K562 (cell line): Measurements from ENCODE around the gene NEFH. TPM values are rescaled to one million over a fixed set of nuclear protein-coding genes. Genes with fewer than 3 reads are reported as not detected.
A peak's percentile ranks its signal among the peaks of the same experiment; 100 is the strongest.

Experiments
- ATAC-seq: fragments of 200-7000 bp; cut with Tn5 transposase; 3 replicates; pipeline ENCODE4 v1.9.1; 2020; ENCODE audit warnings: moderate library complexity
- BruUV-seq: library from RNA; stranded (reverse); fragments of 400-500 nt; replicated peaks from 2 replicates; lab custom pipeline; 2021; lab: Mats Ljungman, UMichigan
- CTCF ChIA-PET: fragments of 300-600 bp; formaldehyde crosslinking; extraction: SDS; loops from one replicate; lab custom pipeline; 2021; ENCODE audit warnings: low intra/inter-chr PET ratio; lab: Yijun Ruan, JAX
- POLR2A ChIA-PET: fragments of 300-600, 350-650 bp; sonication (Branson Sonifier 250); formaldehyde crosslinking; extraction: SDS; loops from one replicate; lab custom pipeline; 2021; ENCODE audit warnings: antibody characterized with exemption, inconsistent platforms; lab: Yijun Ruan, JAX
- DNase-seq, 4 experiments: peaks; one replicate each; pipeline versions ENCODE4 v3.0.0 to v3.0.0-alpha.2; 2011 to 2018; ENCODE audit warnings: low spot score in 3 of 4, mixed read lengths in 3 of 4; ENCODE audit errors: extremely low read depth in 1 of 4
- FAIRE-seq: peaks from 2 replicates; lab custom pipeline; 2011; peaks lifted over from hg19 to GRCh38; lab: Jason Lieb, UNC
- H2AFZ ChIP-seq: 2 replicates; pipeline ENCODE4 v1.6.0; 2011; ENCODE audit warnings: low read depth, low read length, control low read depth, inconsistent platforms
- H3K27ac ChIP-seq: fragments of 200-600 bp; 3 replicates; pipeline ENCODE4 v1.8.0; 2011; ENCODE audit warnings: low read depth, mild to moderate bottlenecking, control low read depth, inconsistent platforms, low read length, moderate library complexity, mixed read lengths; ENCODE audit errors: extremely low read depth
- H3K27me3 ChIP-seq, 2 experiments: fragments of 300-600 bp in 1 of 2; 2 replicates in 1 of 2; 3 replicates in 1 of 2; pipeline versions ENCODE4 v1.6.0 to v1.8.0; 2011; ENCODE audit warnings: inconsistent platforms in 2 of 2, low read length in 2 of 2, mild to moderate bottlenecking in 1 of 2, mixed read lengths in 1 of 2, moderate library complexity in 1 of 2; ENCODE audit not compliant: control insufficient read depth in 2 of 2, insufficient read depth in 2 of 2
- H3K36me3 ChIP-seq: fragments of 300-600 bp; 3 replicates; pipeline ENCODE4 v1.8.0; 2011; ENCODE audit warnings: mild to moderate bottlenecking, low read length, inconsistent platforms; ENCODE audit not compliant: control insufficient read depth, insufficient read depth
- H3K4me1 ChIP-seq, 2 experiments: fragments of 200-600 bp in 1 of 2; replicated peaks in 1 of 2; 2 replicates in 1 of 2; 3 replicates in 1 of 2; pipeline versions ENCODE4 v1.5.1 to v1.8.0; 2011; ENCODE audit warnings: inconsistent platforms in 2 of 2, low read length in 2 of 2, mild to moderate bottlenecking in 1 of 2, mixed read lengths in 1 of 2, moderate library complexity in 1 of 2; ENCODE audit not compliant: control insufficient read depth in 2 of 2, insufficient read depth in 2 of 2
- H3K4me2 ChIP-seq: 2 replicates; pipeline ENCODE4 v1.6.1; 2011; ENCODE audit warnings: low read length, control low read depth, inconsistent platforms, mixed read lengths; ENCODE audit not compliant: insufficient read depth
- H3K4me3 ChIP-seq: fragments of 200-600 bp; sonication (generic), shearing (Covaris generic); 2 replicates; pipeline ENCODE4 v1.5.1; 2016; ENCODE audit warnings: control low read depth, inconsistent platforms
- H3K79me2 ChIP-seq: fragments of 200-600 bp; 3 replicates; pipeline ENCODE4 v1.8.0; 2011; ENCODE audit warnings: low read length, inconsistent platforms; ENCODE audit not compliant: control insufficient read depth, insufficient read depth
- H3K9ac ChIP-seq, 2 experiments: 2 replicates each; pipeline versions ENCODE4 v1.6.0 to v1.6.1; 2011; ENCODE audit warnings: low read depth in 2 of 2, low read length in 2 of 2, control low read depth in 1 of 2, inconsistent platforms in 1 of 2, mild to moderate bottlenecking in 1 of 2, mixed read lengths in 1 of 2; ENCODE audit not compliant: insufficient read depth in 1 of 2
- H3K9me1 ChIP-seq: one replicate; pipeline ENCODE4 v1.6.0; 2011; ENCODE audit warnings: inconsistent platforms, mild to moderate bottlenecking, low read length, moderate library complexity; ENCODE audit not compliant: control insufficient read depth, insufficient read depth
- H3K9me3 ChIP-seq: replicated peaks from 2 replicates; pipeline ENCODE4 v1.5.1; 2011; ENCODE audit warnings: low read depth, low read length, inconsistent platforms; ENCODE audit not compliant: control insufficient read depth, insufficient read depth
- H4K20me1 ChIP-seq: replicated peaks from 2 replicates; pipeline ENCODE4 v1.6.1; 2011; ENCODE audit warnings: low read length, inconsistent platforms, mixed read lengths; ENCODE audit not compliant: control insufficient read depth, insufficient read depth
- CAMTA2 ChIP-seq: fragments of 250-450 bp; sonication (Bioruptor Pico); conservative IDR thresholded peaks from 2 replicates; pipeline ENCODE4 v1.5.1; 2022
- CBFA2T2 ChIP-seq: fragments of 450-650 bp; conservative IDR thresholded peaks from 2 replicates; pipeline ENCODE4 v1.6.1; 2017; ENCODE audit warnings: mild to moderate bottlenecking
- CTCF ChIP-seq, 3 experiments: IDR thresholded peaks in 2 of 3; conservative IDR thresholded peaks in 1 of 3; 2 replicates each; pipeline ENCODE4 v1.5.1; 2011 to 2012; ENCODE audit warnings: low read length in 3 of 3, mild to moderate bottlenecking in 3 of 3, control low read depth in 2 of 3, improper control_type of control experiment in 1 of 3, inconsistent platforms in 1 of 3, low read depth in 1 of 3, mixed read lengths in 1 of 3, moderate library complexity in 1 of 3; ENCODE audit not compliant: insufficient read depth in 2 of 3
- DACH1 ChIP-seq: fragments of 450-650 bp; IDR thresholded peaks from 2 replicates; pipeline ENCODE4 v1.6.1; 2018; ENCODE audit not compliant: partially characterized antibody
- DLX4 ChIP-seq: fragments of 250-450 bp; sonication (Bioruptor Pico); IDR thresholded peaks from 2 replicates; pipeline ENCODE4 v1.6.1; 2021; ENCODE audit warnings: mild to moderate bottlenecking
- DPF2 ChIP-seq: fragments of 450-650 bp; IDR thresholded peaks from 2 replicates; pipeline ENCODE4 v1.6.1; 2016
- HES1 ChIP-seq: fragments of 450-650 bp; IDR thresholded peaks from 2 replicates; pipeline ENCODE4 v1.6.1; 2016; ENCODE audit warnings: low read depth, mild to moderate bottlenecking, moderate library complexity
- HMG20A ChIP-seq: fragments of 450-650 bp; formaldehyde crosslinking; conservative IDR thresholded peaks from 2 replicates; pipeline ENCODE4 v1.4.0; 2020; ENCODE audit warnings: mild to moderate bottlenecking, mixed read lengths
- KAT7 ChIP-seq: sonication (generic); formaldehyde crosslinking; IDR thresholded peaks from 2 replicates; pipeline ENCODE4 v1.8.0; 2022; ENCODE audit warnings: missing genetic modification reagents, mild to moderate bottlenecking, borderline replicate concordance
- NFE2 ChIP-seq: IDR thresholded peaks from 2 replicates; pipeline ENCODE4 v1.6.1; 2014; ENCODE audit warnings: antibody characterized with exemption, low read depth
- PATZ1 ChIP-seq: fragments of 250-450 bp; sonication (Bioruptor Pico); IDR thresholded peaks from 2 replicates; pipeline ENCODE4 v1.5.0; 2020; ENCODE audit warnings: mild to moderate bottlenecking, borderline replicate concordance
- RFX7 ChIP-seq: fragments of 250-450 bp; sonication (Bioruptor Pico); IDR thresholded peaks from 2 replicates; pipeline ENCODE4 v1.5.1; 2021; ENCODE audit warnings: mild to moderate bottlenecking
- SMAD3 ChIP-seq: fragments of 450-650 bp; formaldehyde crosslinking; conservative IDR thresholded peaks from 2 replicates; pipeline ENCODE4 v1.4.0; 2020; ENCODE audit warnings: mild to moderate bottlenecking
- ZC3H4 ChIP-seq: sonication (generic); formaldehyde crosslinking; IDR thresholded peaks from 2 replicates; pipeline ENCODE4 v1.9.0; 2021; ENCODE audit warnings: missing genetic modification reagents, borderline replicate concordance
- ZNF263 ChIP-seq: sonication (generic); formaldehyde crosslinking; IDR thresholded peaks from 2 replicates; pipeline ENCODE4 v1.8.0; 2022; ENCODE audit warnings: mild to moderate bottlenecking, missing genetic modification reagents, borderline replicate concordance
- WGBS: fragments of 100-300 bp; shearing (Covaris generic); methylation state at CpG from one replicate; pipeline ENCODE4 v1.1.6; 2016; ENCODE audit warnings: low coverage, mixed read lengths; ENCODE audit not compliant: insufficient coverage; ENCODE audit errors: missing lambda C conversion rate; 5-methylcytosine and 5-hydroxymethylcytosine counted together
- in situ Hi-C: fragments of 300-500 bp; cut with MboI; formaldehyde crosslinking; loops from 4 replicates; pipeline ENCODE4 v1.15.0; 2018; ENCODE audit warnings: inconsistent platforms, mixed read lengths
- intact Hi-C: fragments of 100-400 bp; cut with micrococcal nuclease; formaldehyde crosslinking; loops from 2 replicates; pipeline ENCODE4 v1.14.2; 2022
- polyA plus RNA-seq, 8 experiments: library from polyadenylated mRNA; depleted of rRNA in 4 of 8; stranded (reverse) in 5 of 8; unstranded in 3 of 8; fragments of >200 nt; fragmentation: Nextera tagmentation in 2 of 8; fragmentation: Illumina TruSeq in 1 of 8; extraction: Ambion mirVana in 2 of 8; extraction: Trizol in 1 of 8; gene quantifications; 2 replicates each; pipeline versions ENCODE4 v1.2.1 to v1.2.3, GENCODE V29; 2011 to 2014; ENCODE audit warnings: inconsistent platforms in 1 of 8, missing spikeins in 1 of 8
- total RNA-seq, 7 experiments: library from RNA; depleted of rRNA in 6 of 7; stranded (reverse); fragments of >200 nt in 6 of 7; fragmentation: Illumina TruSeq in 2 of 7; extraction: Trizol in 2 of 7; gene quantifications; 2 replicates each; pipeline versions ENCODE4 v1.2.1 to v1.2.3, GENCODE V29; 2011 to 2021; ENCODE audit warnings: low replicate concordance in 1 of 7

Gene NEFH
- total and polyA plus RNA-seq, 9 of the 15 experiments (the other 6 are each of a cell fraction or from before 2014, with no cell fraction given) = 2.3 to 26.9 (median 10.8) TPM

- TF ChIP-seq SMAD3 (CRISPR knock-in tag) = no peak
- no peak for TF ChIP-seq HMG20A (CRISPR knock-in tag)
- no peak for TF ChIP-seq DACH1
- TF ChIP-seq DLX4 (CRISPR knock-in tag) = no peak
Observed at GRCh38 chr22:29499852-29500251, 19.8 kb downstream of the NEFH start (continued).

GRCh38 chr22:29503811-29504372 is 23.9 kb downstream of the NEFH start:
- intact Hi-C loops (no loop called here), in situ Hi-C loops (no loop called here)
- Histone ChIP-seq H3K9me1 (peaks cover 4% of the 10 kb centered on the region), H3K27me3 (no peaks in the 10 kb centered on the region), H3K9me3 (no peaks in the 10 kb centered on the region), H3K9ac (peak overlapping the region in 1 of 2 experiments; percentile 24; a peak in 1 of 4 replicates), H3K4me1 (peaks cover 8 to 9% of the 10 kb centered on the region in 2 experiments; a peak in 3 of 5 replicates), H3K27ac (peak overlapping the region; percentile 62; the same call in 2 of the 3 replicates), H2AFZ (no peak overlapping the region), H3K79me2 (no peaks in the 10 kb centered on the region), H3K4me2 (peak overlapping the region; percentile 32; the same call in 1 of the 2 replicates), H4K20me1 (no peaks in the 10 kb centered on the region), H3K4me3 (no peak overlapping the region), H3K36me3 (peaks cover 25% of the 10 kb centered on the region; the same call in 2 of the 3 replicates)
- BruUV-seq = no TSS peak
- FAIRE-seq (peak; percentile 95), ATAC-seq (peak; percentile 94), DNase-seq (peak in 2 of 4 experiments; percentile 71 to 87)
- ChIA-PET CTCF (no interaction called here), POLR2A (interaction anchor here (1.0 to 1.1 kb wide), 3 partner anchors 24 to 42 kb away, joined by 3 read pairs; partner anchors contain the start of gene NEFH)
- 6% methylated on average over 6 of the region's 7 CpGs for WGBS
- TF ChIP-seq CTCF (IDR thresholded peaks at IDR 0.05 in 2 of 3, conservative IDR thresholded peaks at IDR 0.05 in 1 of 3; ENCODE audit: insufficient read depth in 2 of 3, low read depth in 1 of 3, low read length in 3 of 3) (no peak), DPF2 (peak; percentile 29; the same call in 1 of the 2 replicates), KAT7 (CRISPR knock-in tag) (no peak), NFE2 (peak; percentile 93), ZC3H4 (CRISPR knock-in tag) (no peak), PATZ1 (CRISPR knock-in tag) (no peak), CBFA2T2 (0 out of 2 replicates have a peak, but pooled peaks have one; percentile 4), HES1 (no peak), CAMTA2 (no peak), RFX7 (no peak), ZNF263 (CRISPR knock-in tag) (no peak)
